HG03439 (cell line): ENCODE measurements around the gene HOXC9.
A peak's percentile ranks its signal among the peaks of the same experiment; 100 is the strongest.

Experiments
- ATAC-seq: cut with Tn5 transposase; IDR thresholded peaks from one replicate; pipeline ENCODE4 v1.9.1; 2021; ENCODE audit warnings: mild to moderate bottlenecking, moderate library complexity; ENCODE audit not compliant: unreplicated experiment

HOXC9 gene

DNA sequence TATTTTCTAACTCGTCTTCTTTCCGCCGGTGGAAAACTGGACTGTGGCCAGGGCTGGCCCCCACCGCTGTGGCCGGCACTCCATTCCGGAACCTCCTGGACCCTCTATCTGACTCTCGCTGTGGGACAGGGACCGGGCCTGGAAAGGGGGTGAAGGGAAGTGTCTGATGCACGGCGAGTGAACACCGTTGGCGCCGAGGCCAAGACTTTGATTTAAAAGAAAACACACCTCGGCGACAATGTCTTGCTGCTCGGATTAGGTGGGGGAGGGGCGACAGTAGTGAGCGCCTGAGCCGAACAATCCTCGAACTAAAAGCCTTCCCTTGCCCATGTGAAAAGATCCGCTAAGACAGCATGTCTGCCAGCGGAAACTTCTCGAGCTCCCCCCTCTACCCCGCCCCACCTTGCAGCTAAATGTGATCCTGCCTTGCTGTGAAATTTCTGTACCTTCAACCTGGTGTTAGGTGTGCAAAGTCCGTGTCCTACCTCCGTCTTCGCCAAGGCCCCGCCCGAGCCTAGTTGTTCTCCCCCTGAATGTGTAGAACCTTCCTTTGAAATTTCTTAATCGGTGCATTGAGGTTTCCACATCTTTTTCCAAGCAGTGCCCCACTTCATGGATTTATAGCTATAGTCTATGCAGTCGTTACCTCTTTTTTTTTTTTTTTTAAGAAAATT is 24.3 kb upstream of the HOXC9 start:
- ATAC-seq = no peak

DNA sequence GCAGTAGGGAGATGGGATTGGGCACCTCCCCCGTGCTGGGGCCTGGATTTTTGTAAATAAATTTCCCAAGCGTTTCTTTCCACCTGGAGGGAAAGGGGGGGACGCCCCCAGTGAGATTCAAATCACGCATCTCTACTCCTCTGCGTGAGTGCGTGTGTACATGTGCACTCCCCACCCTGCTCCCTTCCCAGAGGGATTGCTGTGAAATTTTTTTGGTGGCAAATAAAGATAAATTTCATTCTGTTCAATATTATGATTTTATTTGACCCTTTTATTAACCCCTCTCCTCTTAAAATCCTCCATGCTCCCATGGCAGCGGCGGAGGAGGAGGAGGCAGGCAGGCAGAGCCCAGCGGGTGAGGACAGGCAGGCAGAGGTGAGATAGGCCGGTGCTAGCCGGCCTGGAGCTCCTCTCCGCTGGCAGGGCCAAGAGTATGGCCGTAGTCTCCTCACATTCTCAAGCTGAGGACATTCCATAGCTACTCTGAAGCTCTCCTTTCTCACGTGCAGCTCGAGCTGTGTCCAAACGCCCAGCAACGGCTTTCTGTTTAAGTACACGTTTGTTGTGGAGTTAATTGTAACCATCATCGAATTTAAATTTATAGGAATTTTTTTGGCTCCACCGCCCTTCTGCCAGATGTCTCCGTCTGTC is 23.7 kb upstream of the HOXC9 start:
- ATAC-seq = no peak

DNA sequence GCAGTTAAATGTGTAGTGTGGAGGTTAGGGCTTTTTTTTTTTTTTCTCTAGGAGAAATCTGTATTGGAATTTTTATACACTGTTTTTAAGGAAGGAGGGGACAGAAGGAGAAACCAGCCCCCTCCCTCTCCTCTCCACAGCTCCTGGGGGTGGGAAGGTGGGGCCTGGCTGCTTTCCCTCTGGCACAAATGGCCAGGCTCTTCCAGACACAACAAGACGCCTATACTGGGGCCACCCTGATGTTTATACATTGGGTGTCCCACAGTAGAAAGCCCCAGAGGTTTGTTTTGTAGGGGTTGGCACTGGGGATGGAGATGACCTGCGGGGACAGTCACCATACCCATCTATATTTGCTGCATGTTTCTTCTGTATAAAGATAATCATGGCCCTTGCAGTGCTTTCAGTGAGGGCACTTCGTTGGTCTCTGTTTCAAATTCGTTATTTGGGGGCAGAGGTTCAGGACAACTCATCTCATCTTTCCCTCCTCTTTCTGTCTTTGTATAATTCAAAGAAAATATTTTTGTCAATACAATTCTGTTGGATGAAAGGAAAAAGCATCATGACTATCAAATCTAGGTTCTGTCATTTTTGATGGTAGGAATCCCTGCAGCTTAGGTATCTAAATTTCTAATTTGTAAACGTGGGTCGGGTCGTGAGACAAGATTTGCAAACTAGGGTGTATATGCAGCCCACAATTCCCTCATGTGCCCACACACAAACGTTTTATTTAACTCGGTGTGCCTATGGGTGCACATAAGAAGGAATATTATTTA is 23.0 kb upstream of the HOXC9 start:
- no peak for ATAC-seq

DNA sequence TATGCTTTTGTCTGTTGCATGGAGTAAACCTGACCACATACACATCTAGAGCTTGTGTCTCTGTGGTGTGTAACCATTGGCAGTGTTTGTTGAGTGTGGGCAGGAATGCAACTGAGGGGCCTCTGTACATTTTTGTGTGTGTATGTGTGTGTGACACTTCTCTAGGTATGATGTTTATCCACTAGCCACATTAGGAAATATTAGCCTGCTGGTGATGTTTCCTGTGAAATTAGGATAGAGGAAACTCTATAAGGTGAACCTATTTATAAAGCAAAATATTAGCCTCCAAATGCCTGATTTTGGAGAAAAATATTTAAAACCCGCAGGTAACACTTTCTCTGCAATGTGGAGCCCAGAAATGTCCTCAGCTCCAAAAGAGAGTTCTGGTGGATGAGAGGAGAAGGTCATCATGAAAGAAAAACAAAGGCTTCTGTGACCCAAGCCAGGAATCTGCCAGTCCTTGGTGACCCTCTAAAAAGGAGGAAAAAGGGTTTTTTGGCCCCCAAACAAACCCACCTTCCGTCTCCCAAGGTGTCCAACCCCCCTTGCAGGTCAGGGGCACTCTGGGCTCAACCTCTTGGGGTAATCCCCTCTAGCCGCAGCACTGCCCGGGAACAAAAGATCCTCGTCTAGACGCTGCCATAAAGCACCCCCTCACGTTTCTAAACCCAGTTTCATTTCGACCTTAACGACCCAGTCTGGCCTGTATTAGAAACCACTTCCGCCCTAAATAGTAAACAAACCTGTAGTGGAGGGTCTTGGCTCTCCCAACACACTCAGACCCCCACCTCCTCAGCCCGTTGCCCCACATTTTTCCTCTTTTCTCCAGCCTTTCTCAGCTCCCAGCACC is 22.1 kb upstream of the HOXC9 start:
- ATAC-seq = no peak

DNA sequence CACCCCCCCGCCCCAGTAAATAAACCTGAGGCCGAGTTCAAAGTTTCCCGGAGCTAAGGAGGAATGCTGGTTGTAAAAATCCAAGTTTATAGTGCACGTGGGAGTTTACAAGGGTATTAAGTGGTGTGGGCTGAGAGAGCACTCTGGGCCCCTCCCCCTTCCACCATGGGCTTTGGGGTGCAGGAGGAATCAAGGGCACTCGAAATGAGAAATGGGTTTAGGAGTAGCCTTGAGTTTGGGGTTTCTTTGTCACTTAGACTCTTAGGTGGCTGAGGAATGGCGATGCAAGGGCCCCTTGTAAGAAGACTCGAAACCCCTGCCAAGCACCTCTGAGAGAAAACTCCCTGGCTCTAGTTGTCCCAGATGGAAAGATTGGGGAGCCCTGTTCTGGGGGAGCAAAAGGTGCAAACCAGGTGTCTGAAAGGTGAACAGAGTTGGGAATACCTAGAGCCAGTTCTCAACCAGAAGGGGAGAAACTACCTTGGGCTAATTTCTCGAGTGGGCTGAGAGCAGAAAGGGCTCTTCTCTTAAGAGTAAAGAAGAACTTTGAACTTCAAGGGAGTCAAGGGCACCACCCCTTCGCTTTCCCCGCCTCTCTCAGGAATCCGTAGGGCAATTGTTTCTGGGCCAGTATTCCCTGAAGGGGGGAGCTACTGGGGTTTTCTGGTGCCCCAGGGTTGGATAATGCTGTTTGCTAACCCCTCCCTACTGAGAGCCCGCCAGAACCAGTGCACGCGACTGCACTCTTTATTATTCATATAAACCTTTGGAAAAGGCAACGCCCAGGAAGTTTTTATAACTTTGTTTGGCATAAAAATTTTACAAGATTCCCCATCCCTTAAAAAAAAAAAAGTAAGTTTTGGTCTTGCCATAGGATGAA is 21.2 kb upstream of the HOXC9 start:
- ATAC-seq = no peak

DNA sequence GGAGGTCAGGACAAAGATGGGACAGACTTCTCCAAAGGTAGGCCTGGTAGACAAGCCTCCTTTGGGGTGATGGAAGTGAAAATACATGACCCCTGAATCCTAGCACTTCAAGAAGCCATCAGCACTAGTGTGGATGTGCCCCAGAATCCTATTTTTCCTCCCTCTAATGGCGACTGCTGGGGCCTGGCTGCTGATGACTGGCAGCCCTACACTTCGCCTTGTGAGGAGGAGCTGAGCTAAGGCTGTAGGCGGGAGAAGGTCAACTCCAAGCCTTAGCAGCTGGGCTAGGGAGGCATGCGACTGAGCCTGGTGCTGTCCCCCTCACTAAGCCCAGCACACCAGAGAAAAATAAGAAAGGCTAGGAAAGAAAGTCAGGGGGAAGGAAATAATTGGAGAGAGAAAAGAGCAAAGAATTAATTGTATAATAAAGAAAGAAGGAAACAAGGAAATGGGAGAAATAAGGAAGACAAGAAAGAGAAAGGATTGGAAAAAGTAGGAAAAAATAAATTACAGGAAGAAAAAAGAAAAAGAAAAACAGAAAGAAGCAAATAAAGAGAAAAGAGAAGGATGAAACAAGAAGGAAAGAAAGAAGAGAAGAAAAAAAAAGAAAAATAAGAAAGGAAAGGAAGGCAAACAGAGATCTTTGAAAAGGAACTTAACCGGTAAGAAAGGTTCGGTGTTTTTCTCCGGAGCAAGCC is 19.7 kb upstream of the HOXC9 start:
- no peak for ATAC-seq

DNA sequence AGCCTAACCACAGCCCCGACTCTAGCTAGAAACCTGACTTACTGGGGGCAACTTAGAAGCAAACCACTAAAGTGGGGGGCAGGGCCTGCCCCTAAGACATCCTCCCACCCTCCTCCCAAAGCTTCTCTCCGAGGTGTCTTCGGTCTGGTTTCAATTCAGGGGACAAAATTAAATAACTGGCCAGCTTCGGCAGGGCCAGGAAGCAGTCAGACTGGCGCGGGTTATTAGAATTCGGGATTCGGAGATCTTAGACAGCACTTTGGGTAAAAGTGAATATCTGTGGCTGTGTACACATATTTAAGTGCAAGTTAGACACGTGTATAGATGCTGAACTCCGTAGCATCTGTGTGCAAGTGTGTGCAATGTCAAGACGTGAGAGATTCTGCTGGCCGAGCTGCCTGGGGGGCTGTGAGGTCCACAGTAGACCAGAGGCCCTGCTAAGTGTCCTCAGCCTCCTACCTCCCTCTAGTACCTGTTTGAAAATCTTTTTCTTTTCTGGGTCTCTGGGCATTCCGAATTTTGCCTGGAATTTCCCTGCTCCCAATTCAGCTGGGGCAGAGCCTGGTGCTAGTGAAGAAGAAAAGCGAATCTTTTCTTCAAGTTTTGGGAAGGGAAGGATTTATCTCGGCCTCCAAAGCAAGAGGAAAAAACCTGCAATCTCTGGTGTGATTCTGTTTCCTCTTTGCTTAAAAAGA is 19.0 kb upstream of the HOXC9 start:
- ATAC-seq = no peak

DNA sequence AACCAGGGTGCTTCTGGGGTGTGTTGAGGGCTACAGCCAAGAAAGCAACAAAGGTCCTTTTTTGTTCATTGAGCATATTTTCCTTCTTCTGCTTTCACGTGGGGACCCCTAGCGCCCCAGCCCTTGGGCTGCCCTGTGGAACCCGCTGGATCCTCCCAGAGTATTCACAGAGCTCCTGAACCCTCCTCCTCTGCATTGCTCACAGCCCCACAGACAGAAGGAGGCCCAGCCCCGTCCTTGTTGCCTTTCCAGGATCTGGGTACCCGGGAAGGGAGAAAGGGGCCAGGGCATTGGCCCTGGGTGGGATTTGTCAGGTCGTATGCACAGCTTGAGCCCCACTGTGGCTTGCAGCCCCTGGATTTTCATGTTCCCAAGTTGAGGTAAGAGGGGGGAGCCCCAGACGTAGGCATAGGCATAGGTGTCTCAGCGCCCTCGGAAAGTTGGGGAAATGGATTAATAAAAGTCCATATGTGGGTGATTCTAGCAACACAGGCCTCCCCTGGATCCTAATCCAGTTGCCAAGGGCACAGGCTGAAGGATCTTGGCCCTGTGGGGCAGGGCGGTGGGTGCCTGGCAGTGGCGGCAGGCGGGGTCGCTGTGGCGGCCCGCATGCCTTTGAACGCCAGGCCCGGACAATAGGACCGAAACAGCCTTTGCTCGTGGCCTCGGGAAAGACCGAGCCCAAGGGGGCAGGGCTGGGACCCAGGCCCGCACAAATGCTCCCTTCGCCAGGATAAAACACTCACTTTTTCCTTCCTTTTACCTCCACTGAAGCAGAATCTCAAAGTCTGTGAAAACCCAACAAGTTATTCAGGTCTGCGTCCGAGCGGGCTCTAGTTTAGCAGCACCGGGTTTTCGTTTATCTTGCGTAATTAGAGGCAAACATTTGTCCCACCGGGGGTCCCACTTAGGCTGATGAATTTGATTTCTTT is 18.1 kb upstream of the HOXC9 start:
- no peak for ATAC-seq

DNA sequence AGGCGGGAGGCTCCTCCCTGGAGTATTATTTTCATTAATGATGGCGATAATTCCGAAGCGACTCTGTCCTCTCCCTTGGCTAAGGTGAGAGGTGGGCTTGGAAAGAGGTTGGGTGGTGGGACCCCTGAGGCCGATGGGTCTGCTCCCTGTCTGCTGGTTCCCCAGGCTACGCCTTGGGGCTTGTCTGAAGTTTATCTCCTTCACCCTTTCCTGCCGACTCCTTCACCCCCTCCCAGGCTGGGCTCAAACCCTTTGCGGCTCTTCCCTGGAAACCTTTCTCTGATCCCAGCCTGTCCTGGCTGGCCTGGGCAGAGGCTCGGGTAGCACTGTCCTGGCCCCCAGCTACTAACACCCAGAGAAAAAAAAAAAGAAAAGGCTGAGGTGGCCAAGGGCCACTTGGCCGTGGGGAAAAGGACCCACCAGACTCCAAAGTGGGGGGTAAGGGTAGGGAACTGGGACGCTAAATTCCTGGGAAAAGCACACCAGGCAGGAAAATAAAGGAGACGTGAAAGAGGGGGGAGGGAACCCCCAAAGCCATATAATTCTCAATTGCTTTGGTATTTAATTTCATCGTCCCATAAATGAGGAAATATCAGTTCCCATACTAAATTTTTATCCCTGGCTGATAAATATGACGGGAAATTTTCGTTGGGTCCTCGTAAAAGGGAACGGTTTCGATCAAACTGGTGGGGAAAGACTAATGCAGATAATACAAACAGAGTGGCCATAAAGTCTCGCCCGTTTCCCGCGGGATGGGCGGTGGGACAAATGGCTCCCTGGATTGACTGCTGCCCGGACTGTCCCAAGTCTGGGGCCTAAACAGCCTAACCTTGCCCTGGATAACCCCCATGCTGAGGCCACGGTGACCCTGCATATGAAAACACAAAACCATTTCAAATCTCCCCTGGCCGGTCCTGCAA is 17.1 kb upstream of the HOXC9 start:
- no peak for ATAC-seq

DNA sequence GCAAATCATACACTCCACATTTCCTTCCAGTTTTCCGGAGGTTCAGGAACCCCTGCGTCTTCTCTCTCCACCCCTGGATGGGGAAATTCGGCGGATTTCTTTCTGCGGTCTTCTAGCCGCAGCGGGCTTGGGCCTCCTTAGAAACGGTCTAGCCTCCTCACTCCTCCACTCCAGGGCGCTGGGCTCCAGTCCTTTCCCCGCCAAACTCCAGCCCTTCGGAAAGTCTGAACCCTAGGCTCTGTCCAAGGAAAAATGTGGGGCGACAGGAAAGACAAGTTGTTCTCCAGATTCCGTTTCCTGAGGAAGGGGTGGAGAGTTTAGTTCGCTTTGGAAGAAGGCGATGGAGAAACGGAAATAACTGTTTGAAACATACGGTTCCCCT is 16.4 kb upstream of the HOXC9 start:
- no peak for ATAC-seq

DNA sequence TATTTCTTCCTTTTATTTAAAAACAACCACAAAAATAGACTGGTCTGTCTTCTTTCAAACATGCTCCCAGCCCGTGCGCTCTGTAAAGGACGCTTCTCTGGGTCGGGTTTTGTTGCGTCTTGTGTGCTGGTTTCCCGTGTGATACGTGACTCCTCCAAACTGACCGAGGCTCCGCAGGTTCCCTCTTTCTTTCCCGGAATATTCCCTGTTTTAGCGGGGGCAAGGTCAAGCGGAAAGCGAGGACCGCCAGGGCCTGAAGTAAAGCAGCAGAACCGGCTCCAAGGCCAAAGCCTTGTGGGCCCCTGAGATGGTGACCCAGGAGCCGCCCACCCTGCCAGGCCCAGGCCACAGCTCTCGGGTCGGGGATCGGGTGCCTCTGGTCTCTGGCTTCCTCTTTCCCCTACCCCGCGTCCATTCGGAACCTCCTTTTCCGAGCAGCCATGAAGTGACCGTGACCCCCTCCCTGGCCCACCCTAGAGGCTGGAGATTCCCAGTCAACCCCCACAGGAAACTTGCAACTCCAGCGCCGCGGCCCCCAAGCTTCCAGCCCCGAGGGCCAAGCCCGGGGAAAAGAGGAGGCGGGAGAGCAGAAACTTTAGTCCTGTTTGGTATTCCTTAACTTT is 15.9 kb upstream of the HOXC9 start:
- ATAC-seq = no peak

DNA sequence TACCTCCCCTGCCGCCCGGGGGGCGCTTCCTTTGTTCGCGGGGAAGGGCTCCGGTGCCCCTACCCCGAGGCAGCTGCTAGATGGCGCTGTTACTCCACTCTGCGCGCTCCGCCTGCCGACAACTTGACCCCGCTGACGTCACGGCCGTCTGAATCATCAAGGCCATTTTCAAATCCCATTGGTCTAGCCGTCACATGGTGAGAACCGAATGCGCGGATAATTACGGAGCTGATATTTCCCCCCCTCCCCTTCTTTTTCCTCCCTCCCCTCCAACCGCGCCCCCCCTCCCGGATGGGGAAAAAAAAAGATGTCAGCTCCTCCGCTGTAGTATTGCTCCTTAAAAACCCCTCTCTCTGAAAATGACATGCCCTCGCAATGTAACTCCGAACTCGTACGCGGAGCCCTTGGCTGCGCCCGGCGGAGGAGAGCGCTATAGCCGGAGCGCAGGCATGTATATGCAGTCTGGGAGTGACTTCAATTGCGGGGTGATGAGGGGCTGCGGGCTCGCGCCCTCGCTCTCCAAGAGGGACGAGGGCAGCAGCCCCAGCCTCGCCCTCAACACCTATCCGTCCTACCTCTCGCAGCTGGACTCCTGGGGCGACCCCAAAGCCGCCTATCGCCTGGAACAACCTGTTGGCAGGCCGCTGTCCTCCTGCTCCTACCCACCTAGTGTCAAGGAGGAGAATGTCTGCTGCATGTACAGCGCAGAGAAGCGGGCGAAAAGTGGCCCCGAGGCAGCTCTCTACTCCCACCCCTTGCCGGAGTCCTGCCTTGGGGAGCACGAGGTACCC is 14.9 kb upstream of the HOXC9 start, which contains the start of gene HOXC10:
Gene HOXC10 (plus strand): TSS at position 246 of the 791 bp plus-strand sequence. CDS start 114 bp downstream, at position 360.
- ATAC-seq = peak; percentile 63

DNA sequence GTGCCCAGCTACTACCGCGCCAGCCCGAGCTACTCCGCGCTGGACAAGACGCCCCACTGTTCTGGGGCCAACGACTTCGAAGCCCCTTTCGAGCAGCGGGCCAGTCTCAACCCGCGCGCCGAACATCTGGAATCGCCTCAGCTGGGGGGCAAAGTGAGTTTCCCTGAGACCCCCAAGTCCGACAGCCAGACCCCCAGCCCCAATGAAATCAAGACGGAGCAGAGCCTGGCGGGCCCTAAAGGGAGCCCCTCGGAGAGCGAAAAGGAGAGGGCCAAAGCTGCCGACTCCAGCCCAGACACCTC is 14.3 kb upstream of the HOXC9 start:
- no peak for ATAC-seq

DNA sequence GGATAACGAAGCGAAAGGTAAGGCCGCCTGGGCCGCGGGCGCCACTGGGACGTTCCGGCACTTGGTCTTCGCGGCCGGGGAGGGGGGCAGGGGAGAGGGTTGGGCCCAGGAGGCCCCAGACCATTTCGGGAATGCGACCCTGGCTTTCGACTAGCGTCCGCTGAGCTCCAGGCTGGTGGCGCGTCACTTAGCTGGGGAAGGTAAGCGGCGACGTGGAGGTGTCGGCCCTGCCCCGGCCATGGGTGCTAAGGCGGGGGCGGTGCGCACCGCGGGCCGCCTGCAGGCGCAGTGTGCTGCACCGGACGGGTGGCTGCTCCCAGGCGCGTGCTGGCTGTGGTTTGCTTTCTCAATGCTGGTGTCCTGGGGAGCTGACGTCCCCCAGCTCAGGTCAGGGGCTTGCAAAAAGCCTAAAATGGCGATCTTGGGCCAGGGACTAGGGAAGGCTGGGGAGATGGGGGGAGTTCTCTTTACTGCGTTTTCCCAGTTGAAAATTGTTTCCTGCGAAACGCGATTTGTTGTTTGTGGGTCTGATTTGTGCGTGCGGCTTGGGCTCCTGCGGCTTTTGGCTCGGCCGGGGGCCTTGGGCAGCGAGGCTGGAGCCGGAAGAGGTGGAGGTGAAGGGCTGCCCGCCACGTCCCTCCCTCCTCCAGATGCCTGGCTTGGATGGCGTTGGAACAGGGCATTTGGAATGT is 13.8 kb upstream of the HOXC9 start:
- ATAC-seq = no peak
